DMS 273 (cell line): ENCODE measurements around the gene STK24.
"Not testable (repeated sequence)": the region's sequence is repeated elsewhere in the genome, so short reads cannot be mapped to it uniquely, and the experiment has no call there.

Experiments used
- DNase-seq: peaks from one replicate; lab custom pipeline; 2025; ENCODE audit not compliant: unreplicated experiment; lab: John Stamatoyannopoulos, UW

Gene STK24

DNA sequence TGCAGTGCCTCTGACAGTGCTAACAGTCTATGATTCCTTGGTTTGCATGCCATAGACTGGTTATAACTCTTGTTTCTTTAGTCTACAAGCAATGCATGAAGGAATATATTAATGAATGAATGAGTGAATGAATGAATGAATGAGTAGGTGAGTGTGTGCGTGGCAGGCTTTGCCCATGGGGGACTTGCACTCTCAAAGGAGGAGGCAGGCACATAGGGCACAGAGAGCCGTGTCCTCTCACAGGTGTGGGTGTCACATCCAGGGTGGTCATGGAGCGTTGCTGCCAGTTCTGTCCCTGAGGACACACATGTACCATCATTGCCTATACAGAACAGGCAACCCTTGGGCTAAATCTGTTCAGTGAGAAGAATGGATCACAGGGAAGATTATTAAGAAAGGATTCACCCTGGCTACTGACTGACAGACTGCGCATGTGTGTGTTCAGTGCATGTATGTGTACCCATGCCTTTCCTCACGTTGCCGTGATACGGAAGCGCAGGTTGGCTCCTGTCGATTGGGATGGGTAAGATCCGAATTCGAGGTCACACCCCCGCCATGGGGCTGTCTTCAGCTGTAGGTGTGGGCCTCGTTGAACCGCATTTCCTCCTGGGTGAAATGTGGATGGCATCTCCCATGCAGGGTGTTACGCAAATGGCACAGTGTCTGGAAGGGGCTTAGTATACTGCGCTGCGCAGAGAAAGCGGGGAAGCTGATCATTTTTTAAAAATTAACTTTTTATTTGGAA lies 161.4 kb downstream of the STK24 start:
- DNase-seq = no peak

DNA sequence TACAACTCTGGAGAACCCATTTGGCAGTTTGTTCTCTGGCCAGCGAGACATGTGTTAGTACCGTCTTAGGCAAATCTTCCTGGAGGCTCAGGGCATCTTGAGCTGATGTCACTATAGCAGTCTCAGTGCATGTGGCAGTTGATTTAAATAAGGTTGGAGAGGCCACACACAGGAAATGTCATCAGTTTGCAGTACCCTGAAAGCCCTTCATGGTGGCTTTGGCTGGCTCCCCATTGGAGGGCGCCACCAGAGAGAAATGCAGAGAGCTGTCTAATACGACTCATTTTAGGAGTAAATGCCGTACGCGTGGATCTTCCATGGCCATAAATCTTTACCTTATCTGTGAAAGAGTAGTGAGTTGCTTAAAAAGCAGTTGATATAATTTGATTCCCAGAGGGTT lies 163.1 kb downstream of the STK24 start:
- no peak for DNase-seq

DNA sequence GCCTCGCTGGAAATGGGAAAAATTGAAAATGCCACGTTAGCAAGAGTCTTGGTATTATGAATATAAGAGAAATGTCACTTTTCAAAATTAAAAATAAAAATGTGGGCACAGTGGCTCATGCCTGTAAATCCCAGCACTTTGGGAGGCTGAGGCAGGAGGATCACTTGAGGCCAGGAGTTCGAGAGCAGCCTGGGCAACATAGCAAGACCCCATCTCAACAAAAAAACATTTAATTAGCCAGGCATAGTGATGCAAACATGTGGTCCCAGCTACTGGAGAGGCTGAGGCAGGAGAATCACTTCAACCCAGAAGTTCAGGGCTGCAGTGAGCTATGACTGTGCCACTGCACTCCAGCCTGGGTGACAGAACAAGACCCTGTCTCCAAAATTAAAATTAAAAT lies 163.6 kb downstream of the STK24 start:
- DNase-seq = not testable (repeated sequence)

DNA sequence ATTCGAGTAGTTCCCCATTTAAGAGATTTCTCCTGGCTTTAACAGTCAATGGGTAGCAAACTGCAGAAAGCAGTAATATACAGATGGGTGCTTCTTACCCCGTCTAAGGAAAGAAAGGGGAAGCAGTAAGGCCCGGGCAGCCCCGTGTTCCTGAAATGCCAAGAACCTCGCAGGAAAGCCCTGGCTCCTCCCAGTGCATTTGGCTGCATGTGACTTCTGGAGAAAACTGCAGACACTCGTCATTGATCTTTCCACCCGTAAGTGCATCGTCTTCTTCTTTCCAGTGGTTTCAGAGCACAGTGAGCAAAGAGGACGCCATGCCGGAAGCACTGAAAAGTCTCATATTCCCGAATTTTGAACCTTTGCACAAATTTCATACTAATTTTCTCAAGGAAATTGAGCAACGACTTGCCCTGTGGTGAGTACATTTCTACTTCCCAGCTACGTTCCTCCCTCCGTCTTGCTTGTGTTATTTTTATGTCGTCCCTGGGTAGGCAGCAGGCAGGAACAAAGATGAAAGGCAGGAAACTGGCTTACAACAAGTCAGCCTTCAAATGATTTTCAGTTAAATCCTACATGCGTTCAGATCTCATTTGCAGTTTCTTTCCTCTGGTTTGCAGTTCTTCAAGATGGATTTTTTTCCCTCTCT lies 165.2 kb downstream of the STK24 start:
- DNase-seq = no peak

DNA sequence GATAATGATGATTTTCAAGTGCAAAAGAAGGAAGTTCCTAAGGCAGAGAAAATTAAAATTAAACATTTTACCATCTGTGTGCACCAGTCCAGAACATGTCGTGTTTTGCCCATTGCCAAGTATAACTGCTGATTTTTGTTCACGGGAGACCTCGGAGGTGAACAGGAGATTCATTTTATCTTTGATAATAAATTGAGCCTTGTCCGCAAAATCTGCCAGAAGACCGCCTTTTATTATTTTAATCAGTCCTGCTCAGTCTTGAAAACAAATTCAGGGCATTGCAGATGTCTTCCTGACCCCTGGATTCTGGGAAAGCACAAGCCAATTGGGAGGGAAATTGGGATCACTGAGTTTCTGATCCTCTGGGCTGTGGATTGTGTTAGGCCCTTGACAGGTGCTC lies 165.9 kb downstream of the STK24 start:
- DNase-seq = no peak

- DNase-seq = no peak
Observed at GRCh38 chr13:98410612-98411011, 166.3 kb downstream of the STK24 start.

- no peak for DNase-seq
Observed at GRCh38 chr13:98409281-98409680, 167.6 kb downstream of the STK24 start.

DNA sequence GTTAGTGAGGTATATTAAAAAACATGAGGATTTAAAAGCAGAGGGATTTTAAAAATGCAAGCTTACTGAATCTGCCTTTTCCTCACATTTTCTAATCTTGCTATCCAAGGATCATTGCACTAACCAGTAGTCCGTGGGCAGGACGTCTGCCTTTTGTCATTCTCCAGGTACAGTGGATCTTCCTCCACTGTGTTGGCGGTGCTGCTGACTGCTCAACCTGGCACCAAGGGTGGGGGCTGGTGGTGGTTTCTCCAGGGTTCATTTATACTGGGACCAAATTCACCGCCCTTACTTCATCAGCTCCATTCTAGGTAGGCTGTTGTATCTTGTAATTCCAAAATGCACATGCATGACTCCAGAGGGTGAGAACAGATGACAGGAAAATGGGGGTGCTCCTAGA lies 169.3 kb downstream of the STK24 start:
- DNase-seq = no peak

DNA sequence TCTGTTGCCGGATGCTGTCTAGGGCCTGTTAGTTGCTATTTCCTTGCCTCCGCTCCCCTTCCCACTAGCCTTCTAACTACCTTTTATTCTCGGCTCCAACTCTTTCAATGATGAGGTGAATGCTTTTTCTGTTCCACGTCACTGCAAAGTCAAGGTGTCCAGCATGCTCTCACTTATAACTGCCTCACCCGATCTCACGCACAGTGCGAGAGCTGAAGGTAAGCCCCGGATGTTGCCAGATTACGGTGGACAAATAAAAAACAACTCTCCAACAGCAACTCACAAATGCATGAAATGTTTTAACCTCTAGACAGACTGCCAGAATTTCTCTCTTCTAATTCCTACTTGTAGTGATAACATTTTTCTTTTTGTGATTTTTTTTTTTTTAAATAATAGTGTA lies 169.9 kb downstream of the STK24 start:
- no peak for DNase-seq

GRCh38 chr13:98406427-98406826 lies 170.5 kb downstream of the STK24 start:
- no peak for DNase-seq

GRCh38 chr13:98405690-98406344 lies 171.1 kb downstream of the STK24 start:
- DNase-seq = no peak

GRCh38 chr13:98405107-98405571 lies 171.8 kb downstream of the STK24 start:
- DNase-seq = peak; percentile 5

DNA sequence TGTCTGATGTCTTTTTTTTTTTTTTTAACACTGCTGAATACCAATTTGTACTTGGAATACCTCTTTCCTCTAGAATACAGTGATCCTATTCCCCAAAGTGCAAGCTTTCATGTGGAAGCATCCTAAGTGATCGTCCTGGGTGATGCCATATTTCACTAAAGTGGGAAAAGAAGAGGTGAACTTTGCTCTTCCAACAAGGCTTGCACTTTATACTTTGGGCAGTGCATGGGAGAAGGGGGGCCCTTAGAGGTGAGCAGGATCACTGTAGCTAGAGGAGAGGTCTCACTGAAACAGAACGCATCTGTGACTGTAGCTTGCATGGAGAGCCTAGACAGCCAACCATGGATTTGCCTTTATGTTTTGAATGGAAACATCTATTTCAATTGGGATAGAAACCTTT lies 173.8 kb downstream of the STK24 start:
- no peak for DNase-seq

GRCh38 chr13:98401934-98402333 lies 175.0 kb downstream of the STK24 start:
- no peak for DNase-seq

- DNase-seq = no peak
Observed at GRCh38 chr13:98399756-98400155, 177.2 kb downstream of the STK24 start.

- DNase-seq = no peak
Observed at GRCh38 chr13:98398581-98398980, 178.3 kb downstream of the STK24 start.

DNA sequence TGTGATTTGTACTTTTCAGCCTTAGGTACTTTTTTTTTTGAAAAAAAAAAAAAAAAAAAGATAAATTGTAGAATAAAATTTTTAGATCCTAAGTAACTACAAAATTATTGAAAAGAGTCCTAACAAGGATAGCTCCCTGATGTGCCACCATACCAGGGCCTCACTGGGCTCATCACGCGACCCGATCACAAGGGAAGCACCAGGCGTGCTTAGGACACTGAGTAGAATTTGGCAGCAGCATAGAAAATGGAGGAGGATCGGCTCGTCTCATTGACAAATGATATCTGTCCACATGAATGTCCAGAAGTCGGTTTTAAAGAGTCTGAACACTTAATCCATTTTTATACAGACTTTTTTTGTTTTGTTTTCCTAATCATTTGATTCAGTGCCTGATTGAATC lies 179.0 kb downstream of the STK24 start:
- no peak for DNase-seq

GRCh38 chr13:98397221-98397620 lies 179.7 kb downstream of the STK24 start:
- peak; percentile 3 for DNase-seq

DNA sequence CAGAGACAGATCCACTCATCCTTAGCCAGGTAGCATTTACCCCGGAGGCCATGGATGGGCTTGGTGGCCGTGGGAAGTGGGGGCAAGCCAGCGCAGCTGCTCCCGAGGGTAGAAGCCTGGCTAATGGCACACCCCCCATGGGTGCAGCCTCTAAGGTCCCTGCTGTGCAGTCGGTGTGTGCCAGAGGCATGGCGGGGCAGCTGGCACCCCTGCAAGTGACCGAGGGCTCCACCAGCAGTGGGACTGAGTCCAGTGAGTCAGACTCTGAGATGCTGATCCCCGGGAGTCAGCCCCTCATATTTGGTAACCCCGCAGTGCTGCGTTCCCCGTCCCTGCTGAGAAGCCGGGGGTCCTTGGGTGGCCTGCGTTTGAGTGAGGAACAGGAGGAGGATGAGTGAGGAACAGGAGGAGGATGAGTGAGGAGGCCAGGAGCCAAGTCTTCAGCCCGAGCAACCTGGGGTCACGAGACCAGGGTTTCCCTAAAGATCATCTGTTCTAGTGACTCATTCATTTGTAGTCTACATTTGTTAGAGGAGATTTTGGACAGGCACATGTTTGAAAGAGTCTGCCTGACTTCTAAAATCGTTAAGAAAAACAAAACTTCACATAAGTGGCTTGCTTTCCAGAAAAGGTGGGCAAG lies 180.7 kb downstream of the STK24 start:
- DNase-seq = no peak
